ENCODE data around the gene CCDC85B. TPM values are rescaled to one million over a fixed set of nuclear protein-coding genes. Genes with fewer than 3 reads are reported as not detected.
A peak's percentile ranks its signal among the peaks of the same experiment; 100 is the strongest.

The CCDC85B gene
- total RNA-seq, 1 donor from 2014 or later = 12.8 TPM

DNA sequence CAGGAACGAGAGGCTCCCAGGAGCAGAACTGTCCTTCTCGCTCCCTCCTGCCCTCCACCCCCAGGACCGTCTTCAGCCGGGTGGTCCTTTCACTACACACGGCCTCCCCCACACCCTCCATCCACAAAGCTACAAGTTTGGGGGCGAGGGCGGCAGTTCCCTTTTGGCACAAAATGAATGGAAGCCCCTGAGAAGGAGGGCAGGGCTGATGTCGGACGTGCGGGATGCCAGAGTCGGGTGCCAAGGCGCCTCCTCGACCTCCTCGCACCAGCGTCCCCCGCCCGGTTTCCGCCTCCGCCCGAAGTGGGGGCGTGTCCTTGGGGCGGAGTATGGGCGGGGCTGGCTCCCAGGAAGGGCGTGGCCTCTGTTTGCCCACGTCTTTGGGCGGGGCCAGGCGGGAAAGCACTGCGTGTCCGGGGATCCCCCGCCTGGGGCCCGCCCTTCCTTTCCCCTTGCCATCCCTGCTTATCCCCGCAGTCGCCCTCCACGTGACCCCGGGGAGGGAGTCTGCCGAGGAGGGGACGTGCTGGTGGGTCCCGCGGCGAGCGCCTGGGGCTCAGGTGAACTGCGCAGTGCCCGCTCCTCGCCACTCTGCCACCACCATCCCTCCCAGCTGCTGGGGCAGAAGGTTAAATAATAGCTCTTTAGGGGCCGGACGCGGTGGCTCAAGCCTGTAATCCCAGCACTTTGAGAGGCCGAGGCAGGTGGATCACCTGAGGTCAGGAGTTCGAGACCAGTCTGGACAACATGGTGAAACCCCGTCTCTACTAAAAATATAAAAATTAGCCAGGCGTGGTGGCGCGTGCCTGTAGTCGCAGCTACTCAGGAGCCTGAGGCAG is 16.9 kb upstream of the CCDC85B start:
- H3K27me3 Mint-ChIP-seq (ENCODE audit: low read depth) = no peaks in the 10 kb centered on the region
- H3K36me3 Mint-ChIP-seq = peaks cover 5% of the 10 kb centered on the region
- H3K4me1 Mint-ChIP-seq = peaks cover 20% of the 10 kb centered on the region
- peak overlapping the region; percentile 96 for H3K4me3 Mint-ChIP-seq
- H3K27ac Mint-ChIP-seq = peak overlapping the region; percentile 97
- TF ChIP-seq, protein P1, sequence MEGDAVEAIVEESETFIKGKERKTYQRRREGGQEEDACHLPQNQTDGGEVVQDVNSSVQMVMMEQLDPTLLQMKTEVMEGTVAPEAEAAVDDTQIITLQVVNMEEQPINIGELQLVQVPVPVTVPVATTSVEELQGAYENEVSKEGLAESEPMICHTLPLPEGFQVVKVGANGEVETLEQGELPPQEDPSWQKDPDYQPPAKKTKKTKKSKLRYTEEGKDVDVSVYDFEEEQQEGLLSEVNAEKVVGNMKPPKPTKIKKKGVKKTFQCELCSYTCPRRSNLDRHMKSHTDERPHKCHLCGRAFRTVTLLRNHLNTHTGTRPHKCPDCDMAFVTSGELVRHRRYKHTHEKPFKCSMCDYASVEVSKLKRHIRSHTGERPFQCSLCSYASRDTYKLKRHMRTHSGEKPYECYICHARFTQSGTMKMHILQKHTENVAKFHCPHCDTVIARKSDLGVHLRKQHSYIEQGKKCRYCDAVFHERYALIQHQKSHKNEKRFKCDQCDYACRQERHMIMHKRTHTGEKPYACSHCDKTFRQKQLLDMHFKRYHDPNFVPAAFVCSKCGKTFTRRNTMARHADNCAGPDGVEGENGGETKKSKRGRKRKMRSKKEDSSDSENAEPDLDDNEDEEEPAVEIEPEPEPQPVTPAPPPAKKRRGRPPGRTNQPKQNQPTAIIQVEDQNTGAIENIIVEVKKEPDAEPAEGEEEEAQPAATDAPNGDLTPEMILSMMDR (IDR thresholded peaks at IDR 0.05; ENCODE audit: unreplicated experiment) = no peak
- no peaks in the 10 kb centered on the region for H3K9me3 Mint-ChIP-seq
- DNase-seq (ENCODE audit: low spot score in 2 of 2, unreplicated experiment in 2 of 2) = peak; percentile 92 to 98

DNA sequence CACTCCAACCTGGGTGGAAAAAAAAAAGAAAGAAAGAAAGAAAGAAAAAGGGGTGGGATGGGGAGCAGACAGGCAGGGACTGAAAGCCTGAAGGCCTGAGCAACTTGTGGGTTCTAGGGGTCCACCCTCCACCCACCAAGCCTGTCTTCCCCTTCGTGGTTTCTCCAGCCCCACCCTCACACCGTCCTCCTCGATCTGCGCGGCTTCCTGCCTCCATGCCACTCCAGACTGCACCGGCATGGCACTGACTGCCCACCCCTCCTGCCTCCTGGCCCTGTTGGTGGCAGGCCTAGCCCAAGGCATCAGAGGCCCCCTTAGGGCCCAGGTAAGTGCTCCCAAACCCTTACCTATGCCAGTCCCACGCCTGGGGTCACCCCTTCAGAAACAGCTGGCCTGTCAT is 10.9 kb upstream of the CCDC85B start, which contains the start of gene CTSW:
TSS of gene CTSW (plus strand) at position 221 of the 400 bp plus-strand sequence. CDS start at position 239, 18 bp downstream.
- no peak for DNase-seq (ENCODE audit: low spot score in 2 of 2, unreplicated experiment in 2 of 2)
- peaks cover 2% of the 10 kb centered on the region for H3K4me1 Mint-ChIP-seq
- peaks cover 3% of the 10 kb centered on the region for H3K36me3 Mint-ChIP-seq
- no peak within 1 kb of the TSS for H3K27ac Mint-ChIP-seq
- no peaks in the 10 kb centered on the region for H3K27me3 Mint-ChIP-seq (ENCODE audit: low read depth)
- TF ChIP-seq, protein P1 (IDR thresholded peaks at IDR 0.05; ENCODE audit: unreplicated experiment) = no peak
- no peaks in the 10 kb centered on the region for H3K9me3 Mint-ChIP-seq
- H3K4me3 Mint-ChIP-seq = no peak within 1 kb of the TSS

DNA sequence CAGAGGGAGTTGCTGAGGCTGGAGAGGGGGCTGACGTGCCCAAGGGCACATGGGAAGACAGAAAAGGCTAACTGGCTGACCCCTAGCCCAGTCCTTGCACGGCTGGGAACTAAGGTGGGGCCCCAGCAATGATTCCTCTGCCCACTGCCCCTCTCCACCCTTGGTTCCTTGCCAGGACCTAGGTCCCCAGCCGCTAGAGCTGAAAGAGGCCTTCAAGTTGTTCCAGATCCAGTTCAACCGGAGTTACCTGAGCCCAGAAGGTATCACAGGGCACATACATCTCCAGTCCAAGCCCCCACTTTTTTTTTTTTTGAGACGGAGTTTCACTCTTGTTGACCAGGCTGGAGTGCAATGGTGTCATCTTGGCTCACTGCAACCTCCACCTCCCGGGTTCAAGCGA is 10.4 kb upstream of the CCDC85B start:
- Mint-ChIP-seq H3K4me1 (peaks cover 4% of the 10 kb centered on the region), H3K27me3 (ENCODE audit: low read depth) (no peaks in the 10 kb centered on the region), H3K4me3 (no peak overlapping the region), H3K36me3 (peaks cover 5% of the 10 kb centered on the region), H3K9me3 (no peaks in the 10 kb centered on the region), H3K27ac (no peak overlapping the region)
- TF ChIP-seq, protein P1 (IDR thresholded peaks at IDR 0.05; ENCODE audit: unreplicated experiment) = no peak
- DNase-seq (ENCODE audit: low spot score in 2 of 2, unreplicated experiment in 2 of 2) = no peak

DNA sequence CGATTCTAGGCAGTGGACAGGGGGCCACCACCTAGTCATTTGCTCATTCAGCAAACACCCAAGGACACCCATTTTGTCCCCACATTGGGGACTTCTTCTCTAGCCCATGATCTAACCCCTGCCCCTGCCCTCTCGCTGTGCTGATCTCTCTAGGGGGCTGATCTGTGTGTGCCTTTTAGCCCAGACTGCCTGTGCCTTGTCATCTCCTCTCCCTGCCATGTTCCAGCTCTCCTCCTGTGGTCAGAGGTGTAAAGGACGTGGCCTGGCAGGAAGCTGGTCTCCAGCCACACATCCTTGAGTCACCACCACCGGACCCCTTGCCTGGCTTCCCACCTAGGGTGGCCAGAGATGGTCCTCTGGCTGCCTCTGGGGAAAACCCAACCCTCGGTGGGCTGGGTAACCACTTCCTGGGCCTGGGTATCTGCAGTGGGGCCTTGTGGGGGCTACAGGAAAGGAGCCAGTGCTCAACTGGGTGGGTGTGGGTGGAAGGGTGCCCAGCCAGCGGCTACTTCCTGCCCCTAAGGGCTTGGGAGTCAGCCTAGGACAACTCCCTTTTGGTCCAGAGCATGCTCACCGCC is 9.5 kb upstream of the CCDC85B start:
- TF ChIP-seq, protein P1 (IDR thresholded peaks at IDR 0.05; ENCODE audit: unreplicated experiment) = no peak
- no peak for DNase-seq (ENCODE audit: low spot score in 2 of 2, unreplicated experiment in 2 of 2)
- Mint-ChIP-seq H3K4me1 (peaks cover 4% of the 10 kb centered on the region), H3K4me3 (no peak overlapping the region), H3K36me3 (peaks cover 9% of the 10 kb centered on the region), H3K27ac (no peak overlapping the region), H3K27me3 (ENCODE audit: low read depth) (no peaks in the 10 kb centered on the region), H3K9me3 (no peaks in the 10 kb centered on the region)

DNA sequence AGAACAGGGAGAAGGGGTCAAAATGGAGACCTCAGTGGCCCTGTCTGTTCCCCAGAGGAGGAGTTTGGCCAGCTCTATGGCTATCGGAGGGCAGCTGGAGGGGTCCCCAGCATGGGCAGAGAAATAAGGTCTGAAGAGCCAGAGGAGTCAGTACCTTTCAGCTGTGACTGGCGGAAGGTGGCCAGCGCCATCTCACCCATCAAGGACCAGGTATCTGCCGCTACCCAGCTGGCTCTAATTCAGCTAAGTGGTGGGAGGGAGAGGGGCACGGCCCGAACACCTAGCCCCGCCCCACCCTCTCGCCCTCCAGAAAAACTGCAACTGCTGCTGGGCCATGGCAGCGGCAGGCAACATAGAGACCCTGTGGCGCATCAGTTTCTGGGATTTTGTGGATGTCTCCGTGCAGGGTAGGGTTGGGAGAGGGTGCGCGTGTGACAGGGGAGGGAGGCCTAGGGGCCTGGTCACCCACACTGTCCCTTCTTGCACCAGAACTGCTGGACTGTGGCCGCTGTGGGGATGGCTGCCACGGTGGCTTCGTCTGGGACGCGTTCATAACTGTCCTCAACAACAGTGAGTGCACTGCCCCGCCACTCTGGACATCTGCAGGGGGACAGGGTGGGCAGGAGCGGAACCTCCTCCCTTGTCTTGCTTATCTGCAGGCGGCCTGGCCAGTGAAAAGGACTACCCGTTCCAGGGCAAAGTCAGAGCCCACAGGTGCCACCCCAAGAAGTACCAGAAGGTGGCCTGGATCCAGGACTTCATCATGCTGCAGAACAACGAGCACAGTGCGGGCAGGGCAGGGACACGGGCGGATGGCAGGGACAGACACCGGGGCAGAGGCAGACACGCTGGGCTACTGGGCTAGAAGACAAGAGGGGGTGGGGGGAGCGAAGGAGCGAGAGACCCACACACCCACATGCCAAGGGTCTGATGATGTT is 8.1 kb upstream of the CCDC85B start:
- Mint-ChIP-seq H3K36me3 (peaks cover 16% of the 10 kb centered on the region), H3K4me1 (peaks cover 15% of the 10 kb centered on the region), H3K9me3 (no peaks in the 10 kb centered on the region), H3K4me3 (no peak overlapping the region), H3K27me3 (ENCODE audit: low read depth) (no peaks in the 10 kb centered on the region), H3K27ac (no peak overlapping the region)
- DNase-seq (ENCODE audit: low spot score in 2 of 2, unreplicated experiment in 2 of 2) = peak in 1 of 2 experiments; percentile 13
- TF ChIP-seq, protein P1 (IDR thresholded peaks at IDR 0.05; ENCODE audit: unreplicated experiment) = no peak

Measured in mesothelial cell of epicardium (in vitro differentiated cells).